ENCODE results near the gene ATP5MG.

ATP5MG gene

GRCh38 chr11:118442301-118442700 is 40.9 kb downstream of the ATP5MG start:
- DNase-seq (ENCODE audit: low read depth in 2 of 2), result no peak

- DNase-seq (ENCODE audit: low read depth in 2 of 2), result no peak
These were observed 41.6 kb downstream of the ATP5MG start for GRCh38 chr11:118442908-118443589.

GRCh38 chr11:118443590-118444218 is 42.3 kb downstream of the ATP5MG start:
- DNase-seq (ENCODE audit: low read depth in 2 of 2), result no peak

GRCh38 chr11:118447423-118447822 is 46.0 kb downstream of the ATP5MG start:
- DNase-seq (ENCODE audit: low read depth in 2 of 2), result no peak

- DNase-seq (ENCODE audit: low read depth in 2 of 2), result no peak
These were observed 46.9 kb downstream of the ATP5MG start for GRCh38 chr11:118448294-118448693.

- DNase-seq (ENCODE audit: low read depth in 2 of 2), result no peak
These were observed 48.0 kb downstream of the ATP5MG start for GRCh38 chr11:118449316-118449918.

GRCh38 chr11:118450451-118450850 is 49.0 kb downstream of the ATP5MG start:
- DNase-seq (ENCODE audit: low read depth in 2 of 2), result no peak
